Trophoblast cell (in vitro differentiated cells and primary cell): ENCODE results near the gene FAM47E.
A peak's percentile ranks its signal among the peaks of the same experiment; 100 is the strongest.

ENCODE experiments used
- DNase-seq, 2 donors: peaks; one replicate each; pipeline ENCODE4 v3.0.0-alpha.2; 2016
- H2AFZ ChIP-seq: 2 replicates; pipeline ENCODE4 v1.6.1; 2013; ENCODE audit warnings: low read length, moderate library complexity, mild to moderate bottlenecking; ENCODE audit not compliant: insufficient read depth, poor library complexity
- H2AK5ac ChIP-seq: 2 replicates; pipeline ENCODE4 v1.6.1; 2013; ENCODE audit warnings: mild to moderate bottlenecking, low read length
- H2BK120ac ChIP-seq: 2 replicates; pipeline ENCODE4 v1.6.1; 2013; ENCODE audit warnings: low read length, mild to moderate bottlenecking, moderate library complexity; ENCODE audit not compliant: insufficient read depth, poor library complexity
- H2BK12ac ChIP-seq: 2 replicates; pipeline ENCODE4 v1.6.1; 2013; ENCODE audit warnings: mild to moderate bottlenecking, low read length, moderate library complexity
- H2BK5ac ChIP-seq: 2 replicates; pipeline ENCODE4 v1.6.1; 2013; ENCODE audit warnings: low read length, low read depth, moderate library complexity, mild to moderate bottlenecking; ENCODE audit not compliant: poor library complexity
- H3K14ac ChIP-seq: 2 replicates; pipeline ENCODE4 v1.6.1; 2013; ENCODE audit warnings: mild to moderate bottlenecking, low read length
- H3K18ac ChIP-seq: 2 replicates; pipeline ENCODE4 v1.6.1; 2013; ENCODE audit warnings: mild to moderate bottlenecking, low read length
- H3K23ac ChIP-seq: 2 replicates; pipeline ENCODE4 v1.6.1; 2013; ENCODE audit warnings: low read length
- H3K27ac ChIP-seq: 2 replicates; pipeline ENCODE4 v1.5.1; 2013; ENCODE audit warnings: low read depth, mild to moderate bottlenecking, inconsistent platforms, low read length, moderate library complexity
- H3K27me3 ChIP-seq: 2 replicates; pipeline ENCODE4 v1.6.1; 2013; ENCODE audit warnings: inconsistent platforms, mild to moderate bottlenecking, low read length, moderate library complexity; ENCODE audit not compliant: insufficient read depth
- H3K36me3 ChIP-seq, 2 experiments: 1 replicate in 1 of 2; 2 replicates in 1 of 2; pipeline ENCODE4 v1.6.1; 2013; ENCODE audit warnings: low read length in 2 of 2, mild to moderate bottlenecking in 2 of 2, moderate library complexity in 1 of 2; ENCODE audit not compliant: insufficient read depth in 2 of 2, control insufficient read depth in 1 of 2
- H3K4ac ChIP-seq: 2 replicates; pipeline ENCODE4 v1.6.1; 2013; ENCODE audit warnings: low read depth, mild to moderate bottlenecking, low read length, moderate library complexity
- H3K4me1 ChIP-seq, 2 experiments: 1 replicate in 1 of 2; 2 replicates in 1 of 2; pipeline ENCODE4 v1.6.1; 2013; ENCODE audit warnings: low read length in 2 of 2, mild to moderate bottlenecking in 2 of 2, moderate library complexity in 1 of 2; ENCODE audit not compliant: insufficient read depth in 2 of 2, control insufficient read depth in 1 of 2
- H3K4me2 ChIP-seq: 2 replicates; pipeline ENCODE4 v1.6.1; 2013; ENCODE audit warnings: inconsistent platforms, mild to moderate bottlenecking, low read length, moderate library complexity
- H3K4me3 ChIP-seq: 2 replicates; pipeline ENCODE4 v1.5.1; 2013; ENCODE audit warnings: mild to moderate bottlenecking, low read depth, low read length, inconsistent platforms
- H3K79me1 ChIP-seq: one replicate; pipeline ENCODE4 v1.6.1; 2013; ENCODE audit warnings: low read length
- H3K79me2 ChIP-seq: 2 replicates; pipeline ENCODE4 v1.6.1; 2013; ENCODE audit warnings: low read length, mild to moderate bottlenecking; ENCODE audit not compliant: control insufficient read depth, insufficient read depth, poor library complexity
- H3K9ac ChIP-seq: 2 replicates; pipeline ENCODE4 v1.6.1; 2013; ENCODE audit warnings: mild to moderate bottlenecking, low read length
- H3K9me3 ChIP-seq: 2 replicates; pipeline ENCODE4 v1.6.1; 2013; ENCODE audit warnings: low read depth, mild to moderate bottlenecking, control low read depth, inconsistent platforms, low read length; ENCODE audit not compliant: insufficient read depth
- H4K12ac ChIP-seq: 2 replicates; pipeline ENCODE4 v1.6.1; 2013; ENCODE audit warnings: low read depth, mild to moderate bottlenecking, low read length, moderate library complexity
- H4K8ac ChIP-seq: 2 replicates; pipeline ENCODE4 v1.6.1; 2013; ENCODE audit warnings: low read depth, mild to moderate bottlenecking, low read length, moderate library complexity
- H4K91ac ChIP-seq: one replicate; pipeline ENCODE4 v1.6.1; 2013; ENCODE audit warnings: low read depth, mild to moderate bottlenecking, low read length, moderate library complexity
- WGBS: extraction: QIAGEN DNeasy Blood & Tissue Kit; methylation state at CpG from one replicate; pipeline ENCODE4 v1.1.7; 2013; ENCODE audit warnings: missing lambda C conversion rate; ENCODE audit not compliant: insufficient read length, insufficient coverage; ENCODE audit errors: extremely low coverage; 5-methylcytosine and 5-hydroxymethylcytosine counted together

Gene FAM47E

DNA sequence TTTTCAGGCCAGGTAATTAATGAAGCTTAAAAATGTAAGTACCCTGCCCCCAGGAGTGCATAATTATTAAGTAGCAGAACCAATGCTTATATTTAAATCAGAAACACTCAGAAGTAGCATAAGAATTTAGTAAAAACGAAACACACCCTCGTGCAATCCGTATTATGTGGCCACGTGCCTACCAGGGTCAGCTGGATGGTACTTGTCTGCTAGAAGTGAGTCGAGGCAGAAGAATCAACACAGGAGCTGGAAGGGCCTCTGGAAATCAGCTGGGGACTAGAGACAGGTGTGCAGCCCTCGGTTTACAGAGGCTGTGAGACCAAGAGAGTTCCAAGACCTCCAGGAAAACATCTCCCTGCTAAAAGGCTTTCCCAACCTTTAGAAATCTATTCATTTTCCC lies 559 bp upstream of the FAM47E start:
- no peak overlapping the region for H2AFZ ChIP-seq
- no peak overlapping the region for H4K8ac ChIP-seq
- H2BK5ac ChIP-seq: no peak overlapping the region
- no peak overlapping the region for H3K23ac ChIP-seq
- no peaks in the 10 kb centered on the region for H3K79me2 ChIP-seq
- H3K4me1 ChIP-seq: peaks cover 4 to 8% of the 10 kb centered on the region in 2 experiments
- no CpG with 5 or more reads among the region's 6 CpGs for WGBS
- H3K18ac ChIP-seq: no peak overlapping the region
- no peak overlapping the region for H3K9ac ChIP-seq
- no peak overlapping the region for H2BK12ac ChIP-seq
- H3K27me3 ChIP-seq: no peaks in the 10 kb centered on the region
- no peak overlapping the region for H2BK120ac ChIP-seq
- H3K27ac ChIP-seq: no peak overlapping the region
- no peak overlapping the region for H3K4ac ChIP-seq
- H3K36me3 ChIP-seq: no peaks in the 10 kb centered on the region
- H3K4me3 ChIP-seq: no peak overlapping the region
- no peak overlapping the region for H3K14ac ChIP-seq
- H4K91ac ChIP-seq: no peak overlapping the region
- peaks cover 2% of the 10 kb centered on the region for H3K79me1 ChIP-seq
- DNase-seq: peak in 1 of 2 donors; percentile 37
- H2AK5ac ChIP-seq: no peak overlapping the region
- no peaks in the 10 kb centered on the region for H3K9me3 ChIP-seq
- H4K12ac ChIP-seq: no peak overlapping the region
- peak overlapping the region; percentile 62 for H3K4me2 ChIP-seq

DNA sequence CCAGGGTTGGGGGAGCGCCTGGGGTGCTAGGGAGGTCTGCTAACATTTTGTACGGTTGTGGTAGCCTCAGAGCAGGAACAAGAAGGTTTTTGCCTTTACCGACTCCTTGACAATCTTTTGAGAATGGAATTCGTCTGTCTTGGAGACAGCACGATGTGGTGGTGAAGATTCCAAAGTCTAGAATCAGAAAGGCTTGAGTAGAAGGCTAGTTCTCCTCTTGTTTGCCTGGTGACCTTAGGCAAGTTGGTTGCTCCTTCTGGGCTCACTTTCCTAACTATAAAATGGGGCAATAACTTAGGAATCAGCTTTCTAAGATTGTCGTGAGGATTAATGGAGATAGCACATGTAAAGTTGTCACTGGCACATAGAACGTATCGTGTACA lies 741 bp downstream of the FAM47E start:
- H4K12ac ChIP-seq: no peak overlapping the region
- no peak overlapping the region for H3K9ac ChIP-seq
- H3K23ac ChIP-seq: no peak overlapping the region
- DNase-seq: peak in 1 of 2 donors; percentile 75
- no peak overlapping the region for H3K4me3 ChIP-seq
- H3K14ac ChIP-seq: no peak overlapping the region
- peak overlapping the region; percentile 62 for H3K4me2 ChIP-seq
- no peaks in the 10 kb centered on the region for H3K27me3 ChIP-seq
- H3K36me3 ChIP-seq: no peaks in the 10 kb centered on the region
- H3K79me1 ChIP-seq: peaks cover 2% of the 10 kb centered on the region
- no peak overlapping the region for H3K18ac ChIP-seq
- H2AK5ac ChIP-seq: no peak overlapping the region
- peaks cover 4 to 8% of the 10 kb centered on the region in 2 experiments for H3K4me1 ChIP-seq
- no peak overlapping the region for H3K4ac ChIP-seq
- H3K79me2 ChIP-seq: no peaks in the 10 kb centered on the region
- H2BK12ac ChIP-seq: no peak overlapping the region
- H2BK5ac ChIP-seq: no peak overlapping the region
- H4K8ac ChIP-seq: peak overlapping the region; percentile 50
- H3K9me3 ChIP-seq: no peaks in the 10 kb centered on the region
- no peak overlapping the region for H3K27ac ChIP-seq
- H4K91ac ChIP-seq: no peak overlapping the region
- H2BK120ac ChIP-seq: no peak overlapping the region
- no peak overlapping the region for H2AFZ ChIP-seq
- no CpG with 5 or more reads among the region's 8 CpGs for WGBS

DNA sequence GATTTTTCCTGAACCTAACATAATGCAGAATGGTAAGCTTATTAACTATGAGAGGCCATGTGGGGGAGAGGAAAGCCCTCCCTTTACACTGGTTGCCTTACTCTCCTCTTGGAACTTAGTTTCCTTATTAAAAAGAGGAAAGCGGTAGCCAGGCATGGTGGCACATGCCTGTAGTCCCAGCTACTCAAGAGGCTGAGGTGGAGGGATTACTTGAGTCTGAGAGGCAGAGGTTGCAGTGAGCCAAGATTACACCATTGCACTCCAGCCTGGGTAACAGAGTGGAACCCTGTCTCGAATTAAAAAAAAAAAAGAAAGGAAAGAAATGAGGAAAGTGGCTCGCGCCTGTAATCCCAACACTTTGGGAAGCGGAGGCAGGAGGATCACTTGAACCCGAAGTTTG lies 2.0 kb downstream of the FAM47E start:
- DNase-seq: no peak
- no peak overlapping the region for H4K8ac ChIP-seq
- H3K14ac ChIP-seq: no peak overlapping the region
- no peak overlapping the region for H4K12ac ChIP-seq
- H3K27me3 ChIP-seq: no peaks in the 10 kb centered on the region
- no peak overlapping the region for H2BK12ac ChIP-seq
- no peaks in the 10 kb centered on the region for H3K79me2 ChIP-seq
- no peak overlapping the region for H3K18ac ChIP-seq
- no peak overlapping the region for H2AK5ac ChIP-seq
- no peak overlapping the region for H2BK120ac ChIP-seq
- no peaks in the 10 kb centered on the region for H3K9me3 ChIP-seq
- no CpG with 5 or more reads among the region's 6 CpGs for WGBS
- H2BK5ac ChIP-seq: no peak overlapping the region
- H3K4ac ChIP-seq: no peak overlapping the region
- no peak overlapping the region for H3K4me2 ChIP-seq
- no peak overlapping the region for H3K9ac ChIP-seq
- H3K4me3 ChIP-seq: no peak overlapping the region
- H3K27ac ChIP-seq: no peak overlapping the region
- H3K36me3 ChIP-seq: no peaks in the 10 kb centered on the region
- no peak overlapping the region for H2AFZ ChIP-seq
- H3K79me1 ChIP-seq: peaks cover 2% of the 10 kb centered on the region
- H3K23ac ChIP-seq: no peak overlapping the region
- no peak overlapping the region for H4K91ac ChIP-seq
- peaks cover 4 to 8% of the 10 kb centered on the region in 2 experiments for H3K4me1 ChIP-seq

DNA sequence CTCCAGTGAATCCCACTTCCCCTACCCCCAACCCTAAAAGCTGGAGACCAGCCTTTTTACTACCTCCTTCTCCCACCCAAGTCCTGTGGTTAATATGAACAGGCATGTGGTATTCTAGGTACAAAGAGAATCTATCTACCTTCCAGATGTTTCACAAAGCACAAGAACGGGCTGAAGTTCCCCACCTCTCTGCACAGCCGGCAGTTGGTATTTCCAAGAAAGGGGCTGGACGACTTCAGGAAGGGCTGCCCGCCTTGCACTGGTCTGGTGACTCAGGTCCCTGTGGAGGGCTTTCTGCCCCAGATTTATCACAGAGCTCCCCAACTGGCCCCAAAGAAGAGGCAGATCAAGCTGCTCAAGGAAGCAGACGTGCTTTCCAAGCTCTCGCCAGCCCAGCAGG lies 4.5 kb downstream of the FAM47E start:
- Histone ChIP-seq H3K9ac (no peak overlapping the region), H3K9me3 (no peaks in the 10 kb centered on the region), H3K18ac (no peak overlapping the region), H3K4me2 (no peak overlapping the region), H4K8ac (no peak overlapping the region), H3K27ac (no peak overlapping the region), H3K4me3 (no peak overlapping the region), H3K79me2 (no peaks in the 10 kb centered on the region), H4K12ac (no peak overlapping the region), H2BK120ac (no peak overlapping the region), H2BK12ac (no peak overlapping the region), H2AFZ (no peak overlapping the region), H4K91ac (no peak overlapping the region), H3K14ac (no peak overlapping the region), H3K36me3 (no peaks in the 10 kb centered on the region), H2BK5ac (no peak overlapping the region), H3K4ac (no peak overlapping the region), H2AK5ac (no peak overlapping the region), H3K27me3 (no peaks in the 10 kb centered on the region), H3K79me1 (peaks cover 2% of the 10 kb centered on the region), H3K23ac (no peak overlapping the region), H3K4me1 (peaks cover 4 to 6% of the 10 kb centered on the region in 2 experiments)
- WGBS: no CpG with 5 or more reads among the region's 6 CpGs
- DNase-seq: no peak
